Activated CD4-positive, alpha-beta T cell treated with anti-CD3 and anti-CD28 coated beads, Interleukin-2, amount 10 ng/mL, durations not matched to agents 7 days and 5 days (primary cell): ENCODE measurements around the gene PSME3. TPM values are rescaled to one million over a fixed set of nuclear protein-coding genes. Genes with fewer than 3 reads are reported as not detected.

Experiments used
- CTCF ChIA-PET: fragments of 350-600 bp; sonication (Branson Sonifier 250); formaldehyde crosslinking; loops from one replicate; lab custom pipeline; 2021; ENCODE audit warnings: antibody characterized with exemption; lab: Charles Lee
- POLR2A ChIA-PET: fragments of 350-600 bp; sonication (Branson Sonifier 250); formaldehyde crosslinking; loops from one replicate; lab custom pipeline; 2021; ENCODE audit warnings: antibody characterized with exemption; lab: Charles Lee
- DNase-seq: peaks from one replicate; pipeline ENCODE4 v3.0.0-alpha.2; 2020
- H3K27ac Mint-ChIP-seq: one replicate; pipeline ENCODE4 v1.8.0; 2021; ENCODE audit warnings: mild to moderate bottlenecking, moderate library complexity, mixed read lengths
- H3K27me3 Mint-ChIP-seq: one replicate; pipeline ENCODE4 v1.8.0; 2021; ENCODE audit warnings: mixed read lengths
- H3K36me3 Mint-ChIP-seq: one replicate; pipeline ENCODE4 v1.8.0; 2021; ENCODE audit warnings: low read depth, mixed read lengths
- H3K4me1 Mint-ChIP-seq: one replicate; pipeline ENCODE4 v1.8.0; 2021; ENCODE audit warnings: mixed read lengths
- H3K4me3 Mint-ChIP-seq: one replicate; pipeline ENCODE4 v1.8.0; 2021; ENCODE audit warnings: mild to moderate bottlenecking, moderate library complexity, mixed read lengths
- H3K9me3 Mint-ChIP-seq: one replicate; pipeline ENCODE4 v1.8.0; 2021; ENCODE audit warnings: mixed read lengths
- microRNA-seq: library from miRNA; unstranded; fragments of <30 nt; microRNA quantifications from one replicate; pipeline ENCODE4 v1.2.0, GENCODE V29; 2021; ENCODE audit warnings: borderline microRNAs expressed, borderline replicate concordance
- total RNA-seq, 2 experiments: library from RNA; stranded (reverse); gene quantifications; one replicate each; pipeline ENCODE4 v1.2.3, GENCODE V29; 2021

The PSME3 gene
- total RNA-seq, 2 experiments from 2014 or later = 110 to 111 TPM

- no peaks in the 10 kb centered on the region for H3K9me3 Mint-ChIP-seq
- no peak overlapping the region for H3K27ac Mint-ChIP-seq
- H3K4me3 Mint-ChIP-seq = no peak overlapping the region
- CTCF ChIA-PET = interaction anchor here (0.6 kb wide), 1 partner anchor 421 kb away, joined by 4 read pairs; no protein-coding TSS in a partner anchor
- no peak for DNase-seq
- no peaks in the 10 kb centered on the region for H3K36me3 Mint-ChIP-seq
- no peaks in the 10 kb centered on the region for H3K4me1 Mint-ChIP-seq
- H3K27me3 Mint-ChIP-seq = peaks cover 7% of the 10 kb centered on the region
- POLR2A ChIA-PET = interaction anchor here (0.6 kb wide), 1 partner anchor 111 kb away, joined by 3 read pairs; no protein-coding TSS in a partner anchor
These were observed 53.3 kb downstream of the PSME3 start for GRCh38 chr17:42886283-42887176.

GRCh38 chr17:42889809-42890208, 56.6 kb downstream of the PSME3 start:
- Mint-ChIP-seq H3K4me3 (no peak overlapping the region), H3K36me3 (no peaks in the 10 kb centered on the region), H3K4me1 (peaks cover 2% of the 10 kb centered on the region), H3K27ac (no peak overlapping the region), H3K9me3 (no peaks in the 10 kb centered on the region), H3K27me3 (peaks cover 22% of the 10 kb centered on the region)
- POLR2A ChIA-PET = no interaction called here
- CTCF ChIA-PET = interaction anchor here (0.6 kb wide), 1 partner anchor 116 kb away, joined by 3 read pairs; no protein-coding TSS in a partner anchor
- DNase-seq = no peak

- no peak overlapping the region for H3K4me3 Mint-ChIP-seq
- no peak overlapping the region for H3K27ac Mint-ChIP-seq
- DNase-seq = no peak
- no peaks in the 10 kb centered on the region for H3K36me3 Mint-ChIP-seq
- peaks cover 2% of the 10 kb centered on the region for H3K4me1 Mint-ChIP-seq
- POLR2A ChIA-PET = no interaction called here
- CTCF ChIA-PET = no interaction called here
- H3K27me3 Mint-ChIP-seq = peaks cover 19% of the 10 kb centered on the region
- no peaks in the 10 kb centered on the region for H3K9me3 Mint-ChIP-seq
These were observed 58.4 kb downstream of the PSME3 start for GRCh38 chr17:42891539-42892152.

- Mint-ChIP-seq H3K4me1 (peaks cover 2% of the 10 kb centered on the region), H3K27me3 (peaks cover 19% of the 10 kb centered on the region), H3K27ac (no peak overlapping the region), H3K9me3 (no peaks in the 10 kb centered on the region), H3K4me3 (no peak overlapping the region), H3K36me3 (no peaks in the 10 kb centered on the region)
- POLR2A ChIA-PET = no interaction called here
- CTCF ChIA-PET = interaction anchor here (0.6 kb wide), 1 partner anchor 869 kb away, joined by 3 read pairs; no protein-coding TSS in a partner anchor
- no peak for DNase-seq
These were observed 60.2 kb downstream of the PSME3 start for GRCh38 chr17:42893359-42893758.

Small RNA genes within 50 kb of the gene (microRNA-seq; reads per million reads assigned to microRNA genes)
- gene MIR6781 = not detected

Other genes starting within 250 kb of the PSME3 start
- 10 to 100 TPM; 60.2 to 65.9 TPM for gene RETREG3, start 224.0 kb upstream of the PSME3 start, total RNA-seq
- 10 to 100 TPM; 61.6 TPM for gene TUBG1, start 223.7 kb upstream of the PSME3 start, total RNA-seq
- 1 to 10 TPM; 6.7 to 7.2 TPM for gene TUBG2, start 174.1 kb upstream of the PSME3 start, total RNA-seq
- gene PLEKHH3, start 156.4 kb upstream of the PSME3 start, total RNA-seq = 1 to 10 TPM in 1 of 2 experiments, under 1 TPM in 1; 0.85 to 1.3 TPM
- gene CCR10, start 151.6 kb upstream of the PSME3 start, total RNA-seq = under 1 TPM; 0.65 to 0.87 TPM
- gene CNTNAP1, start 150.9 kb upstream of the PSME3 start, total RNA-seq = 1 to 10 TPM in 1 of 2 experiments, under 1 TPM in 1; 0.81 to 1.0 TPM
- gene EZH1, start 88.4 kb upstream of the PSME3 start, total RNA-seq = 10 to 100 TPM; 52.6 to 54.0 TPM
- gene RAMP2, start 72.2 kb upstream of the PSME3 start, total RNA-seq = not detected
- 10 to 100 TPM; 51.9 to 59.4 TPM for gene VPS25, start 59.9 kb upstream of the PSME3 start, total RNA-seq
- under 1 TPM; 0.47 to 0.77 TPM for gene WNK4, start 52.8 kb upstream of the PSME3 start, total RNA-seq
- gene COA3, start 34.7 kb upstream of the PSME3 start, total RNA-seq = 10 to 100 TPM; 41.2 to 45.1 TPM
- gene CNTD1, start 34.5 kb upstream of the PSME3 start, total RNA-seq = not detected
- 10 to 100 TPM; 87.0 to 87.6 TPM for gene BECN1, start 9.1 kb upstream of the PSME3 start, total RNA-seq
- 1 to 10 TPM; 1.5 to 1.9 TPM for gene AOC2, start 11.2 kb downstream of the PSME3 start, total RNA-seq
- gene AOC3, start 17.8 kb downstream of the PSME3 start, total RNA-seq = under 1 TPM; 0.56 to 0.79 TPM
- gene G6PC1, start 67.4 kb downstream of the PSME3 start, total RNA-seq = not detected
- gene AARSD1, start 131.1 kb downstream of the PSME3 start, total RNA-seq = 10 to 100 TPM; 31.4 to 43.0 TPM
- gene PTGES3L, start 146.7 kb downstream of the PSME3 start, total RNA-seq = under 1 TPM; 0.12 to 0.22 TPM
- 10 to 100 TPM; 13.0 to 14.0 TPM for gene RUNDC1, start 147.2 kb downstream of the PSME3 start, total RNA-seq
- gene RPL27, start 165.0 kb downstream of the PSME3 start, total RNA-seq = 1,000 to 10,000 TPM; 1,014 to 1,124 TPM
- gene IFI35, start 173.4 kb downstream of the PSME3 start, total RNA-seq = 100 to 1,000 TPM; 125 to 137 TPM
- 10 to 100 TPM; 10.2 to 12.8 TPM for gene VAT1, start 189.0 kb downstream of the PSME3 start, total RNA-seq
- gene RND2, start 191.8 kb downstream of the PSME3 start, total RNA-seq = under 1 TPM in 1 of 2 experiments, not detected in 1; 0.05 TPM